GM12865 (cell line): ENCODE data around the gene FBRSL1.
A peak's percentile ranks its signal among the peaks of the same experiment; 100 is the strongest.
"Not testable (repeated sequence)": the region's sequence is repeated elsewhere in the genome, so short reads cannot be mapped to it uniquely, and the experiment has no call there.

Experiments used
- DNase-seq: peaks from one replicate; pipeline ENCODE4 v3.0.0; 2010; ENCODE audit warnings: low read depth
- H3K4me3 ChIP-seq: 2 replicates; pipeline ENCODE4 v1.5.1; 2011; ENCODE audit warnings: mild to moderate bottlenecking, low read depth, low read length, control low read depth
- CTCF ChIP-seq: IDR thresholded peaks from 2 replicates; pipeline ENCODE4 v1.5.1; 2011; ENCODE audit warnings: low read length, control low read depth, low read depth, inconsistent platforms; ENCODE audit not compliant: insufficient read depth; ENCODE audit errors: missing control alignments

Gene FBRSL1

GRCh38 chr12:132460571-132460970, 29.4 kb upstream of the FBRSL1 start:
- TF ChIP-seq CTCF = peak; percentile 25
- DNase-seq = no peak
- no peak overlapping the region for H3K4me3 ChIP-seq

GRCh38 chr12:132461526-132461925, 28.4 kb upstream of the FBRSL1 start:
- H3K4me3 ChIP-seq = no peak overlapping the region
- no peak for TF ChIP-seq CTCF
- no peak for DNase-seq

- no peak overlapping the region for H3K4me3 ChIP-seq
- peak; percentile 55 for DNase-seq
Observed at GRCh38 chr12:132462788-132463187, 27.2 kb upstream of the FBRSL1 start.

GRCh38 chr12:132463284-132463924, 26.5 kb upstream of the FBRSL1 start:
- not testable (repeated sequence) for H3K4me3 ChIP-seq, DNase-seq

More at GRCh38 chr12:132462788-132463187, 27.2 kb upstream of the FBRSL1 start:
- TF ChIP-seq CTCF = no peak

- not testable (repeated sequence) for DNase-seq
Observed at GRCh38 chr12:132464304-132464703, 25.6 kb upstream of the FBRSL1 start.

GRCh38 chr12:132464820-132465219, 25.1 kb upstream of the FBRSL1 start:
- no peak overlapping the region for H3K4me3 ChIP-seq
- no peak for DNase-seq
- TF ChIP-seq CTCF = no peak

More at GRCh38 chr12:132464304-132464703, 25.6 kb upstream of the FBRSL1 start:
- H3K4me3 ChIP-seq = not testable (repeated sequence)

- no peak for TF ChIP-seq CTCF
- H3K4me3 ChIP-seq = no peak overlapping the region
- DNase-seq = no peak
Observed at GRCh38 chr12:132465269-132466190, 24.4 kb upstream of the FBRSL1 start.
